ENCODE results near the gene PRKG1.

The PRKG1 gene

DNA sequence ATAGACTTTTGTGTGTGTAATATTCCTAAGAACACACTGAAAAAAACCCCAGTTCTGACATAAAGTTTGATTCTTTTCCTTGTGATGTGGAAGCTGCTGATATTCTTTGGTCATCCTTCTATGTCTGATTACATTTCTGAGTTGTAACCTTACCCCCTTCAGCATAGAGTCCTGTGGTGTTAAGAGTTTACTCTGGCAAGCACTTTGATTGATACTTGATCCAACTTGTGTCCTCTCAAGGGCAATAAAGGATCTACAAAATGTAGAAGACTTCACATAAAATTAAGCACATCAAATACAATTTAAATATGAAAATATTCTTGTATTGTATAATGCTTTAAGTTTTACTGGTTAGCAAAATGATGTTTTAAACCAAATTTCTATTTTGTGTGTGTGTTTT, 1018.1 kb downstream of the PRKG1 start:
- no peak for DNase-seq (ENCODE audit: low read depth in 2 of 3, low spot score in 2 of 3)

DNA sequence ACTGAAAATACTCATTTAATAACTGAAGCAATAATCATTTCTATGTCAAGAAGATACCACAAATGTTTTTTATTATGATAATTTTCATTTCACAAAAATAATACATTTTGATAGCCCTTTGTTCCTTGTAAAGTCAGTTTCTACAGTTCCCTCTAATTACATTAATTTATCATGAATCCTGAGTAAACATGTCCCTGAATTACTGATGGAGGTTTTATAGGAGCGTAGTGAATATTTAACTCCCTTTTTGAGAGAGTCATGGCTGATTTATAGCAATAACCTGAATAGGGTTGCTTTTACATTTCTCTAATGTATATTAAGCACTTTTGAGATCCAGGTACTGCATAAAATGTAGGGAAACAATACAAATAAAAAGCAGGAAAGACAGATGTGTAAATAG, 1023.8 kb downstream of the PRKG1 start:
- no peak for DNase-seq (ENCODE audit: low read depth in 2 of 3, low spot score in 2 of 3)

DNA sequence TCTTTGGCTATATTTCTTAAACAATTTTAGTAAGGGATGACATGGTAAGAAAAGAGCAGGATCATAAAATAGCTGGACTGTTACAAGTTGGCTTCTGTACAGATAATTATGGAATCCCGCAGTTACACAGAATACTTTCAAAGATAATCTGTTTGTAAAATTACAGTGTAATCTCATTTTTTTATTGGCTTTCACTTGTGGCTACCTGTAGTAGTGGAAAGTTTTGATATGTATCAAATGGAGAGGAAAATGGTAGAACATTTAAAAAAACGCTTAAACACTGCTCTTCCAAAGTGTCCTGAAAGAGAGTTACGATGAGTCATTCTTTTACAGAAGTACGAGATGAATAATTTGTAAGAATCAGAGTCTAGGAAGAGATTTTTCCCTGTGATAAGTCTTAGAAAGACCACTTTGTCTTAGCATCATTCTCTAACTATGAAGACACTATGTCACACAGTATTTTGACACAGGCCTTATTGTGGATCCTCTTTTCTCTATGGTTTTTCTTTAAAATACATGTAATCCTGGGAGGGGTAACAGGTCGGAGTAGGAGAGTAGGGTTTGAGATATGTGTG, 1024.8 kb downstream of the PRKG1 start:
- no peak for DNase-seq (ENCODE audit: low read depth in 2 of 3, low spot score in 2 of 3)

DNA sequence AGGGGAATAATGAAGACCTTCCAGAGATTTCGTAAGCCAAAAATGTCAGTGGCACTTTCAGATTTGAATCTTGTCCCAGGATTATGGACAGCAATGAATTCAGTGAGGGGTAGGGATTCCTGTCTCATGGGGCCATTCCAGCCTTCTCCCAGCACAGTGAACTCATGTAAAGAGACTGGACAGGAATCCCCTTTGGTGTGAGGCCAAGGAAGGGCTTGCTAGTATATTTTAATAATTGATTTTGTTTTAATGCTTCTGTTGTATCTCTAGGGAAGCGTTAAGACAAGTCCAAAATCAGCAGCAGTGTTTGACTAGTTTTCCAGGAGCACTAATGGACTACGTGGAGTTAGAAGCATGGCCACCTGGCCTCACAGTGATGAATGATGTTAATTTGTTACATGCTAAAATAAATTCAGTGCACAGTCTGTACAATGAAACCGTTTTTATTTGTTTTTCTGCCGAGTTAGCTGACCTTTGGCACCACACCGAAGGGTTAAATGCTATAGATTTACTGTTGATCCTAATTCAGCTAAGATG, 1025.8 kb downstream of the PRKG1 start:
- DNase-seq (ENCODE audit: low read depth in 2 of 3, low spot score in 2 of 3), result no peak

DNA sequence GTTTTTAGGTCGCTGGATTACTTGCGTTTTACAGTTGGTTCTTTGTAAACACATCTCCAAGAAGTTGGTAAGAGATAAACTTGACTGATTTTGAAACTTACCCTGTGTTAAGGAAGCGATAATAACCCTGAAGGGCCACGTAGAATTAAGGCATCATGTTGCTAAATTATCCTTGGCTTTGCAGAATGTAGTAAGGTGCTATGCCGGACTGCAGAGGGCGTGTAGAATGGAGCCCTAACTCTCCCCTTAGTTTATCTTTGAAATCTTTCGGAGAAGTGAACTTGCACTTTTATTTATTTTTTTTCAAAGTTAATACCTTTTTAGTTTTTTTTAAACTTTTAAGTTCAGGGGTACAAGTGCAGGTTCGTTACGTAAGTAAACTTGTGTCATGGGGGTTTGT, 1031.0 kb downstream of the PRKG1 start:
- no peak for DNase-seq (ENCODE audit: low read depth in 2 of 3, low spot score in 2 of 3)

DNA sequence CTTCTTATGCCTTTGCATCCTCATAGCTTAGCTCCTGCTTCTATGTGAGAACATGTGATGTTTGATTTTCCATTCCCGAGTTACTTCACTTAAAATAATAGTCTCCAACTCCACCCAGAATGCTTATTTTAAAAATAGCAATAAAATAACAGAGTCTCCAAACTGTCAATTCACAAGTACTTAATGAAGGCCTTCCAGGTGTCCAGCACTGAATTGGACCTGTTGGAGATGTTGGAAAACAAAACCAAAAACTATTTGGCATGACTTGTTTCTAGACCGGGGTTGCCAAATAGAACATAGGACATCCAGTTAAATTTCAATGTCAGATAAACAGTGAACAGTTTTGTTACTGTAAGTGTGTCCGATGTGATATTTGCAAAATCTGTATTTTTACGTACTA, 1031.7 kb downstream of the PRKG1 start:
- no peak for DNase-seq (ENCODE audit: low read depth in 2 of 3, low spot score in 2 of 3)

DNA sequence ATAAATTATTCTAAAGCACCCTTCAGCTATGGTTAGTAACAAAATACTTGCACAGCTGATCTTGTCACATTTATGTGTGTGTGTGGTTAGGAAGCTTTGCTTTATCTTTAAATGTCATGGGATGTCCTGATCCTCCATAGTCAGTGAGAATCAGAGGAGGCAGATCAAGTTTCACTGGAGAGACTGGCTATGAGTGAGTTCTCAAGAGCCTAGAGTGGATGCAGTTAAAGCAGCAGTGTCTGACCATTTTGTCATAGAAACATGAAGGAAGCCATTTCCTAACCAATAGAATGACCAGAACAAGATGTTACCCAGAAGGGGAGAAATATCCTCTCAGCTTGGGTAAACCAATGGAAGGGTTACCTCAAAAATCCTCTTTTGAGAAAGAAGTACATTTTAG, 1032.6 kb downstream of the PRKG1 start:
- DNase-seq (ENCODE audit: low read depth in 2 of 3, low spot score in 2 of 3), result no peak

DNA sequence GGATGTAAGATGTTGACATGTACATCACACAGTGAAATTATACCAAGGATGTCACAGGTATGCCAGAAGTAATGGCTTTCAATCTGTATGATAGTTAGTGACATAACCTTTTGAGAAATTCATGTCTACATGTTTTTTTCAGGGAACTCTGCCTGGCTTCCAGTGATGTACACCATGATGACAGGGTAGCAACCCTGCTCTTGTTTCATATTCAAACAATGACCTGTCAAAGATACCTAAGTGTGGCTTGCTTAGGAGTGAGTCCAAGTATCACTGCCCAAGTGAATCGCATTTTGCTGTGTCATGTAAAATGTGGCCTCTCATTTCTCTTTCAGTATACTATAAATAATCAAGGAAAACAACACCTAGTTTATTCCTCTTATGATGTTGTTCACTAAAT, 1033.9 kb downstream of the PRKG1 start:
- no peak for DNase-seq (ENCODE audit: low read depth in 2 of 3, low spot score in 2 of 3)

DNA sequence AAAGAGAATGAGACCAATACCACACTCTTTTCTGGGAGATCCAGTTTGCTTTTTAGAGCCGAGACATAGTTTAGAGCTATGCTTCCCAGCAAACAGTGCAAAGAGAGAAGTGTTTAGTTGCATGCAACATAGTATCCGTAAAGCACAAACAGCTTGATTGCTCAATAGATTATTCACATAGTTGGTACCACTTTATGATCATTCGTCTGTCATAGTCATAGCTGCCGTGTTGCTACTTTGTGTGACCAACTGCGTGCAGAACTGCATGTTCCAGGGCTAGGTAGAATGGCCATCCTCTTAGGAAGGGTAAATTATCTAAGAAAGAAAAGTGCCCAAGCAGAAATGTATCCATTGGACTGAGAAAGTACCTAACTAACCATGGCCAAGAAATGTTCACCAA, 1036.3 kb downstream of the PRKG1 start:
- no peak for DNase-seq (ENCODE audit: low read depth in 2 of 3, low spot score in 2 of 3)

DNA sequence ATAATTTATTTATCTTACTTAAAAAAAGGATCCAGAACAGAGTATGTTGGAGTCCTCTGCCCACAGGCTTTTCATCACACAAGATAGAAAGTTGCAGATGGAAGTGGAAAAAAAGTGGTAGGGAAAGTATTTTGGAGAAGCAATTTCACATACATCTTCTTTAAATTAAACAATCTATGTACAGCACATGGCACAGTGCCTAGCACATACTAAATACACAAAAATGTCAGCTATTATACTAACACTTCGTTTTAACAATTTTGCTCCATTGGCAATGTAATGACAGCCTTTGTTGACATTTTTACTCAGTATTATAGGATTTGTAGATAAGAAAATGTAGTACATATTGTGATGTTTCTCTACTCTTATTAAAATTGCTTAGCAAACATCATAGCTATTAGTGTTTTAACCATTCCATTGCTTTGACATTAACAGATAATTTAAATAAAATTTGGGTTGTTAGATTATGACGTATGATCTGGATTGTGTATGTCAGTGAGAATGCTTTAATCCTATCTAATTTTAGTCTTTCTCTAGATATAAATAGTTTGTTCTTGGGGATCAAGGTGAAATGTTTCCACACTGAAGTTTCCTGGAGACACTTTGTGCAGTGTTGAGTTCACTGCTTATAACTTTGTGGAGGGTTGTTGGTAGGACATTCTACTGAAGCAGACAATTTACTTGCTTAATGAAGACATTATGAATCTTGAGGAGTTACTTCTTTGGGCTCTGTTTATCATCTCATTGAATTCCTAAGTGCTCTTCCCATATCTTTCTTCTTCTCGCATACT, 1037.0 kb downstream of the PRKG1 start:
- DNase-seq (ENCODE audit: low read depth in 2 of 3, low spot score in 2 of 3), result no peak

DNA sequence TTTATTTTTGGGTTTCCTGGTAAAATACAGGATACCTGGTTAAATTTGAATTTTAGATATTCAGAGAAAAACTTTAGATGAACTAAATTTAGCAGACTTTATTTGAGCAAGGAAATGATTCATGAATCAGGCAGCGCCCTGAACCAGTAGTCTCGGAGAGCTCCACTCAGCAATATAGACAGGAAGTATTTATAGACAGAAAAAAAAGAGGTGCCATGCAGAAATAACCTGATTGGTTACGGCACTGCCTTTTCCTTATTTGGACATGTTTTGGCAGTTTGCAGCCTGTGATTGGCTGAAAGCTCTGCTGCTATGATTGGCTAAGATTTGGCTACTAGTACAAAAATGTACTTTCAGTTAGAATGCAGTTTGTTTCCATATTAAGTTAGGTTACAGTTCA, 1041.5 kb downstream of the PRKG1 start:
- no peak for DNase-seq (ENCODE audit: low read depth in 2 of 3, low spot score in 2 of 3)

DNA sequence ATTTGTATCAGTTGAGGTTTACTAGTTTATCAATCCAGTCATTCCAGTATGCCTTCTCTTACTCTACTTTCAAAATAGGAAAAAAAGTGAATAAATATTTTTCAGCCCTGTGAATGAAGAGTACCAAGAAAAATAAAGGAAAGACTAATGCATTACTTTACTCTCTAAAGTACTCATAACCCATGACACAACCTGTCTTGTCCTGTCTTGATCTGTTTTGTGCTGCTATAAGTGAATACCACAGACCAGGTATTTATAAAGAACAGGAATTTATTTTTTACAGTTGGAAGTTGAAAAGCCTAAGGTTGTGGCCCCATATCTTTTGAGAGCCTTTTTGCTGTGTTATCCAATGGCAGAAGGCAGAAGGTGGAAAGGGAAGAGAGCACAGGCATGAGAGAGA, 1045.2 kb downstream of the PRKG1 start:
- no peak for DNase-seq (ENCODE audit: low read depth in 2 of 3, low spot score in 2 of 3)

DNA sequence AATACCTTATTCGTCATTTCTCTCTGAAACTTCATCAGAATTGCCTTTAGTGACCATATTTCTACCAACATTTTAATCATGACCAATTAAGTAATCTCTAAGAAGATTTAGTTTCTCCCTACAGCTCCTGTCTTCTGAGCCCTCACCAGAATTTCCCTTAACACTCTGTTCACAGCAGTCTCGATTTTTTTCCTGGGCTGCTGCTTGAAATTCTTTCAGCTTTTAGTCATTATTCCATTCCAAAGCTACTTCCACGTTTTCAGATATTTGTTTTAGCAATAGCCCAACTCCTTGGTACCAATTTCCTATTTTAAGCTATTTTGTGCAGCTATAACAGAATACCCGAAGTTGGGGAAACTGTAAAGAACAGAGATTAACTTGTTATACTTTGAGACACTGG, 1047.4 kb downstream of the PRKG1 start:
- DNase-seq (ENCODE audit: low read depth in 2 of 3, low spot score in 2 of 3), result no peak

DNA sequence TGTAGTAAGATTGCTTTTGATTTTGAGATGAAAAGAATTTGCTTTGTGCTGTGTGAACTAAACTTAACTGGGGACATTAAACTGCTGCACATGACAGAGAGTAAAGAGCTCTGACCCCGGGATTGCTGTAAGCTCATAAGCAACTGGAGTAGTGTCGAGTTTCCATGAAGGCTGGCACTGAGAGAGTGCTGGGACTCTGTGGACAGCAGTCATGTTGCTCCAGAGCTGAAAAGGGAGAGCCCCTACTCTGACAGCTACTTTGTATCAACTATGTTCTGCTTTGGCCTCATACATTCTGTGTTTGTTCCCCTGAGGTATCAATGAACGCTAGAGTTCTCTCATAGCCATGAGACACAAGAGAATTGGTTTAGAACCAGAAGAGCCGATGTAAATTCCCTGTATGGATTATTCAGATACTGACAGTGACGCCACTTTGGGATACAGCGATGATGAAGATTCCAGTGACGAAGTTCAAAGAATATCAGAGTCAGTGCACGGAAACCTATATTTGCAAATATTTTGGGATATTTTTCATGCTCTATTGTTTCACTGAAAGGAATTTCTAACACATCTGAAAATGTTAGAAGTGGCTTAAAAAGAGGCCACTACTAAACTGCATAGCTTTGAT, 1053.9 kb downstream of the PRKG1 start:
- DNase-seq (ENCODE audit: low read depth in 2 of 3, low spot score in 2 of 3), result no peak

DNA sequence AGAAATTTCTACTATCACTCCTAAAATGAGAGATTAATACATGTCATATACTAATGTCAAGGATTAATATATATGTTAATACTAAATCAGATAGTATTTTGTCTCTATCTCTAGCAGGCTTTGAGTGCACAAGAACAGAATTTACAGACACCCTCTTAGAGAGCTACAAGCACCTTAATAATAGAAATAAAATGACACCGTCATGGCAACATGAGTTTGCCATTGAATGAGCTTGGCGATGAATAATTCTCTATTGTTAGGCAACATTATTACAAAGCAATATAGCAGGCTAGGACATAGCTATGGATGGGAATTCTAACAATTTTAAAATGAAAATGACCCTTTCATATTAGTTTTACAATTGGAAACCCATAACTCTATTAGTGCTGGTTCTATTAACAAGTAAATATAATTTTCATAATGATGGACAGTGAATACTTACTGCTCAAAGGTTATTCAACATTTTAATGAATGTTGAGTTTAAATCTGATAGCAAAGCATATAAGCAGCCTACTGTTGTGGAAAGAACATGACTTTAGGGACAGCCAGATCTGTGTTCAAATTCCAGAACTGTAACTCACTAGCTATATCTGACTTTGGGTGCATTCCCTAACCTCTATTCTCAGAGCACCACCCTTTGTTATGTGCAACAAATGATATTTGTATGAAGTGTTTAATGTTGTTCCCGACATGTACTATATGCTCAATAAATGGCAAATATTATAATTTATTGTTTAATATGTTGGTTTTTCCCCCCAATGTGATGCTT, 1055.3 kb downstream of the PRKG1 start:
- no peak for DNase-seq (ENCODE audit: low read depth in 2 of 3, low spot score in 2 of 3)

DNA sequence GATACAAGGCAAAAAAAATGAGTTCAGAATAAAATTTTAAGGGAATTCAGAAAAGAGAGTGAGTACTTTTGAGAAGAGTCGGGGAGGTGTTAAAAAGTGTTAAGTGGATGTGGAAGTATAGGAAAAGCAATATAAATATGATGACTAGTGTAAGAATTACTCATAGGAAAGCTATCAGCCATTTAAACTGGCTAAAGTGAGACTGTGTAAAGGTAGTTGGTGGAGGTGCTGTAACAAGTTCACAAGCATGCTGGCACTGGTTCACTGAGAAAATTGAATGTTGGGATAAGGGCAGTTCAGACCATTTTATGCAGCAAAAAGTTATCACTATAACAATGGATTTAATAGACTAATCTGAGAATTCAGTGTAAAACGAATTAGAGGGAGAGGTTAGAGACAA, 1060.8 kb downstream of the PRKG1 start:
- no peak for DNase-seq (ENCODE audit: low read depth in 2 of 3, low spot score in 2 of 3)

DNA sequence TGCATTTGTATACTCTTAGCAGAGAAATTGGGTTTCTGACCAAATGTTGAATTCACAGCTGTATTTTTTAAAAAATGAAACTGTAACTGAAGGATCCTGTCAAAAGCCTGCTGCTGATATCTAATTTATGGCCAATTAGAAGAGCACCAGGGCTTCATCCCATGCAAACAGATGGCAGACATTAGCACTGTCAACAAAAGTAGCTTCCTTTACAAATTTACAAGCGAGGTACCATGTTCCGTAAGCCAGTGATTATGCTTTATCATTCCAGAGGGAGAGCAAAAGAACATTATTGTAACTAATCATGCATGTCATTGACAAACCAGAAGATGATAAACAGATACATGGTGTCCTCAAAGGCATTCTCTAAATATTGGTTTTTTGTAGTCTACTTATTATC, 1062.6 kb downstream of the PRKG1 start:
- no peak for DNase-seq (ENCODE audit: low read depth in 2 of 3, low spot score in 2 of 3)

DNA sequence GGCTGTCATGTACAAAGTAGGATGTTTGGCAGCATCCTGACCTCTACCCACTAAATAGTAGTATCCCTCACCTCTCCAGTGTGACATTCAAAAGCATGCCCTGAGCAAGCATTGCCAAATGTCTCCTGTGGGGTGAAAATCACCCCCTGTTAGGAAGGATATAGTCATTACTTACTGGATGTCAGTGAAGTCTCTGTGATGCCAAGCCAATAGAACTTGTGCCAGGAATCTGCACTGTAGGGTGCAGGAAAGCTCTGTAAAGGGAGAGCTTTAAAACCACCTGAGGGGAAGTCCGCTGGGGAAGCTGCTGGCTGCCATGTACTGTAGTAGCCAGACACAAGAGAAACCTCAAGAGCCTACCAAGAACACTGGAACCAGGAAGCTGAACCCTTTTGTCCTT, 1069.1 kb downstream of the PRKG1 start:
- no peak for DNase-seq (ENCODE audit: low read depth in 2 of 3, low spot score in 2 of 3)

DNA sequence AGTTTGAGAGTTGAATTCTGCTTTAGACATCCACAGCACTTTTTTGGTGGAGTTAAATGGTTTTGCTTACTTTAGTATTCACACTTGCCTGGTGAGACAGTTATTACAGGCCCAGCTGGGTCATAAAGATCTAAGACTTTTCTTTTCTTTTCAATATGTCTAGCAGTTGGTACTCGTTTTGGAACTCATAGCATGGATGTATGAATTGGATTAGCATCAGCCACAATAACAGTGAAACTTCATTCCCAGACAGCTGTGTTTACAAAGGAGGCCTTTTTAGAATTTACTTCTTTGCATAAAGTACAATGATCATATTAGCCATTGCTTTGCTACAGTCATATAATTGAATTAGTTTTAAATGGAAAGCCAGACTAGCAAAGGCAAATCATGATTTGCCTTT, 1071.3 kb downstream of the PRKG1 start:
- no peak for DNase-seq (ENCODE audit: low read depth in 2 of 3, low spot score in 2 of 3)

DNA sequence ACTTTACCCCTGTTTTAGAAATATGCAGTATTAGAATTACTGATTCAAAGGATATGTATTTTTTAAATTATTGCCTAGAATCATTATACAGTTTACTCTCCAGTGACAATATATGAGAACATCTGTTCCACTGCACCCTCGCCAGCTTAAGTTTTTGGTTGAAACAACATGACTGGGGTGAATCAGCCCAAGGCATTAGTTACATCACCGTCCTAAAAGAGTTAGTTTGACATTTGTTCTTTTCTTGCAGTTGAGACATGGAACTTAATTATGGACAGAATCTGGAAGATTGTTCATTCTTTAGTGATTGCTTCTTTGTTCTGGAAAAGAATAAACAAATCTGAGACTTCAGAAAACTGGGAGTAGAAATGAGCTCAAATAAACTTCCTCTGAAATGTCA, 1072.5 kb downstream of the PRKG1 start:
- no peak for DNase-seq (ENCODE audit: low read depth in 2 of 3, low spot score in 2 of 3)

DNA sequence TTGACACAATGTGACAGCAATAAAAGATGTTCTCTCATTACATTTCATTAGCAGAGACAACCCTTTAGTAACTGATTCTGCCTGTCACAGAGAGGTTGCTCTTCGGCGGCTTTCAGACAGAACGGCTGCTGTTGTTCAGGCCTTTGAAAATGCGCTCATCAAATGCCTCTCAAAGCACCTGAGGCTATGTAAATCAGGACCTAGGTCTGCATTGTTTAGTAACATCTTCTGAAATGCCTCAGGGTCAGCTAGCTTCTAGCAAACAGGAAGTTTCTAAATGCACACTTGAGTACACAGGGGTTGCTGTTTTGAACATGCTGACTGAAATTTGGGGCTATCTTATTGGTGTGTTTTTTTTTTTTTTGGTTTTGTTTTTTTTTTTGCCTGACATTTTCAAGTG, 1096.5 kb downstream of the PRKG1 start:
- no peak for DNase-seq (ENCODE audit: low read depth in 2 of 3, low spot score in 2 of 3)

DNA sequence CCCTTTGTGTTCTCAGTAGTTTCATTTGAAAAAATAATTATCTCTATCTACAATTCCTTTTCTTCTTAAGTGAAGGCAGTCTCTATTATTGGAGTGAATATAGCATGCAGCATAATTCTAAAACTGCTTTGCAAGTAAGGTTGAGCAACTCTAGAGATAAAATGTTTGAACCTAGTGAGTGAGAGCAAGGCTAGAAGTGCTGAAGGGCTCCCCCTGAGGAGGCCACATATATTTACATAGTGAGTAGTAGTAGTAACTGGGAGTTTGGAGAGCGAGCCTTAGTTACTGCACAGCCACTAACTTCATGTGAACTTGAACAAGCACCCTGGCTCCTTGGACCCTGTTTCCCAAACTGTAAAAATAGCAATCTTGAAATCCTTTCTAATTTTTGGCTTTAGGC, 1098.3 kb downstream of the PRKG1 start:
- DNase-seq (ENCODE audit: low read depth in 2 of 3, low spot score in 2 of 3), result no peak
